ENCODE measurements around the gene FFAR2.

The FFAR2 gene

DNA sequence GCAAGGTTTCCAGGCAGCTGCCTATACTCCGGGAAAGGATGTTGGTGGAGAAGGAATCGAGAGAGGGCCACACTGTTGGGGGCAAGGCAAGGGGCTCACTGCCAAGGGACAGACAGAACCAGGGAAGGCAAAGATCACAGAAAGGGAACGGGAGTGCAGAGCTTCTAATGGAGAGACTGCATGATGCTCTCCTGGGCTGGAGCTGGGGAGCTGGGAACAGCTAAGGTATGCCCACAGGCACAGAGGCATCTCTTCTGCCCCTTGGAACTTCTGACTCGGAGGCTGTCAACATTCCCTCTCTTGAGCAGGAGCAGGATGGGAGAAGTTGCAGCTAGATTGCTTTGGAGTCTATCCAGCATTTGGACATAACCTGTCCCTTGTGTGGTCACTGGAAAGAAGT is 22.4 kb upstream of the FFAR2 start:
- no peak for DNase-seq (ENCODE audit: low spot score)

DNA sequence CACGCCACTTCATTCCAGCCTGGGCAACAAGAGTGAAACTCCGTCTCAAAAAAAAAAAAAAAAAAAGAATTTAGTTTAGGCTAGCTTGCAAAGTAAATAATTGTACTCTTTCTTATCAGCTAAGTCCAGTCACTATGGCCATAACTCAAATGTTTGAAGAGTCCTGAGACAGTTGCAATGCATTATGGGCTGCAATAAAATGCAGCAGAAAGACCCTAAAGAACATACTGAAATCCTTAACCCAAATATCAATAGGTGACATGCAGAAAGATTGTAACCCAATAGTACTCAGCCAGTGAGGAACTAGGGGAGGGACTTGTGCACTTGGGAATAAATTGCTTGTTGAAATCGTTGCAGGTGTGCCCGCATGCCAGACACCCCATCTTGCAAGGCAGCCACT is 20.9 kb upstream of the FFAR2 start:
- DNase-seq (ENCODE audit: low spot score): no peak

DNA sequence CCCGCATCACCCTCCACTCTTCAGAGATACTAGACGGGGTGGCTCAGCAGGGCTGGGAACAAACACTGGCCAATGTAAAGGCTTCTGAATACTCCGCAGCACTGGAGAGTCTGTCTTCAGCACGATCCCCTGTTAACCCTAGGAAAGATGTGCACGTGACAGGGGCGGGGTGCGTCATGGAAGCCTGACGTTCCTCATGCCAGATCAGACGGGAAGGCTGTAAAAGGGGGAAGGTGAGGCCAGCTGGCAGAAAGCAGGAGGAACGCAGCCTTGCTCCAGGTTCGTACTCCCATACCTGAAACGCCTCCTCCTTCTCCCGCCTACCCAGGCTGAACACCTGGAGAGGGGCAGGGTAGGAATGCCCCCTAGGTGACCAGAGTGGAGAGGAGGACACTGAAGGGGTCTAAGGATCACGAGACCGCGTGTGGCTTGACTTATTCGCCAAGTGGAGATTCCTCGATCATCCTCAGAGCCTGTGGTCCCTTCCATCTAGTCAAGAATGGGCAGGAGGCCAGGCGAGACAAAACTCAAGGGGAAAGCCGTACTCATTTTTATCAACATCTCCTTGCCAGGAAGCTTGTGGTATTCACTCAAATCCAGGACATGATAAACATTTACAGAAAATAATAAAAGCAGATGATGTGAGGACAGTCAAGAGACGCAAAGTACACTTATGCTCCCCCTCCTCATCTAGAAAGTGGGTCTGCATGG is 18.2 kb upstream of the FFAR2 start:
- no peak for DNase-seq (ENCODE audit: low spot score)

DNA sequence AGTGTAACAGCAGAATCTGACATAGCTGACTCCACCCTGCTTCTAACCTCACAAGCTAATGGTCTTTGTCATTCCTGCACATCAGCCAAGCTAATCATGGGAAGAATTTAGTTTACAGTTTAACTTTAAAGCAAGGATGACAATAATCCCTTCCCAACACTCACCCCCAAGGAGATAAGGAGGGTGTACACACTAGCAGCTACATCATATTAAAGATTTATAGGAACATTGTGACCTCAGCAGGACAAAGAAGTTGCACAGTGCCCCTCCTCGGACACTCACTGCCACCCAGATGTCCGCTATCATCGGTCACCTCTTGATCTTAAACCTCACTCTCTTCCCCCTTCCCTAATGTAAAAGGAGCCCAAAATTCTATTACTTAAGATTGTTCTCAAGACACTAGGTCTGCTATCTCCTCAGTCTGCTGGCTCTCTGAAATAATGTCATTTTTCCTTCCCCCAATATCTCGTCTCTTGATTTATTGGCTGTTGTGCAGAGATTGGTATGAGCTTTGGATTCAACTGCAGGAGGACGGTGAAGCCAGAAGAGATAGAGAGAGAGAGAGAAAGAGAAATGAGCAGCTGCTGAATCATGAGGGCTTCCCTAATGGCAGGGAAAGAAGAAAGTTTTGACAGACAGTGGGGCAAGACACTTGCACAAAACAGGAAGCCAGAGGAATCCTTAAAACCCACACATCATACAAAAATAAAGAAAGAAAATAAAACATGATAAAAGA is 17.5 kb upstream of the FFAR2 start:
- DNase-seq (ENCODE audit: low spot score): no peak

DNA sequence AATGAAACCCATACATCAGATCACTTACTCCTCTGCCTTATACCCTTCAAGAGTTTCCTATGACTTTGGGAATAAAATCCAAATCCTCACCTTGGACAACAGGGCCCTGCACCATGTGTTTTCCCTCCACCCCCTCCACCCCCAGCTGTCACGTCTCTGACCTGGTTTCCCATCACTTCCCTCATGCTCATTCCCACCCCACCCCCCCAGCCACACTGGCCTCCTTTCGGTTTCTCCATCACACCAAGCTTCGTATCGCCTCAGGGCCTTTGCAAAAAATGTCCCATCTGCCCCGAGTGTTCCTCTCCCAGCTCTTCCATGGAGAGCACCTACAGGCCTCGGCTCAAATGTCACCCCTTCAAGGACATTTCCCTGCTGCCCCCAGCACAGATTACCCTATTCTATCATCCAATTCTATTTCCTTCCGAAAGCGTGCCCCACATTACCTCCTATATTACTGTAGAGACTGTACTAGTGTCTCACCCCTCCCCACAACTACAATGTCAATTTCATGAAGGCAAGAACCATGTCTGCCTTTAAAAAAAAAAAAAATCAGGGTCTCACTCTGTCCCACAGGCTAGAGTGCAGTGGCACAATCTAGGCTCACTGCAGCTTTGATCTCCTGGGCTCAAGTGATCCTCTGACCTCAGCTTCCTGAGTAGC is 16.8 kb upstream of the FFAR2 start:
- DNase-seq (ENCODE audit: low spot score): no peak

DNA sequence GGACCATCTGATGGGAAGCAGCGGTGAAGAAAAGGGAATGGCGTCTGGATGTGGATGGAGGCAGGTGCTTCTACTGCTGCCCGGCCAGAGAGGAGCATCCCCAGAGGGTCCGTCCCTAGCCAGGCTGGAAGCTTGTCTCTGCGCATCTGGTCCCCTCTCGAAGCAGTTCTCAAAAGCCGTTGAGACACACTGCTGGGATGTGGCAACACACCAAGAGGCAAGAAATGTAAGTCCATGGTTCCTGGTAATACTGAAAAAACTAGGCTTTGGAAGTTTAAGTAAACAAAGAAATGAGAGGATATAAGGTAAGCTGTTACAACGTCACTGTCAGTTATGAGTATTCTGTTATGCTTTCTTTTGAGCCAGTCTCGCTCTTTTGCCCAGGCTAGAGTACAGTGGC is 15.1 kb upstream of the FFAR2 start:
- no peak for DNase-seq (ENCODE audit: low spot score)

DNA sequence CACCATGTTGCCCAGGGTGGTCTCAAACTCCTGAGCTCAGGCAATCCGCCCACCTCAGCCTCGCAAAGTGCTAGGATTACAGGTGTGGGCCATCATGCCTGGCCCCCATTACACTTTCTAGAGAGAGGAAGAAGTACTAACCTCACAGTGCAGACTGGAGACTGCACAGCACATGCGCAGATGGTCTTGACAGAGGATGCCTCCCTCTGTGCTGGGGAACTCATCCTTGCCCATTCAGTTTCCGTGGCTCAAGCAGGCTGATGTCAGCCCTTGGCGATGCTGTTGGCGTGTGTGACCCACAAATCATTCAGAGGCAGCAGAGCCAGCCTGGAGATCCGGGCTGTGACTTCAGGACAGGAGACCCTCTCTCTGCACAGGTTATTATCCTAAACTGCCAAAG is 14.6 kb upstream of the FFAR2 start:
- no peak for DNase-seq (ENCODE audit: low spot score)

DNA sequence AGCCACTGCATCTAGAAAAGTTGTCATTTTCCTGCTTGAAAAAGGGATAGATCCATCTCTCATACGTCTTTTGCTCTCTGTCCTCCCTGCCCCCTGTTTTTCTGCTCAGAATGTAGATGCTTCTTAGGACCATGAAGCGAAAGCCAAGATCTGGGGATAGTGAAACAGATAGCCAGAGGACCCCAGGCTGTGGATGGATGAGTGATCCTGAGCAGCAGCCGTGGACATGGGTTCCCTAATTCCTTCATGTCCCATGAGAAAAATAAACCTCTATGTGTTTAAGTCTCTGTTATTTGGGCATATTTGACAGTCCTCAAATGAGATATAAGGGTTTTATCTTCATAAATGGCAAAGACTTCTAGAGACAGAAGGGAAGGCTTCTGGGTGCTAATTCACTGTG is 12.2 kb upstream of the FFAR2 start:
- DNase-seq (ENCODE audit: low spot score): no peak

DNA sequence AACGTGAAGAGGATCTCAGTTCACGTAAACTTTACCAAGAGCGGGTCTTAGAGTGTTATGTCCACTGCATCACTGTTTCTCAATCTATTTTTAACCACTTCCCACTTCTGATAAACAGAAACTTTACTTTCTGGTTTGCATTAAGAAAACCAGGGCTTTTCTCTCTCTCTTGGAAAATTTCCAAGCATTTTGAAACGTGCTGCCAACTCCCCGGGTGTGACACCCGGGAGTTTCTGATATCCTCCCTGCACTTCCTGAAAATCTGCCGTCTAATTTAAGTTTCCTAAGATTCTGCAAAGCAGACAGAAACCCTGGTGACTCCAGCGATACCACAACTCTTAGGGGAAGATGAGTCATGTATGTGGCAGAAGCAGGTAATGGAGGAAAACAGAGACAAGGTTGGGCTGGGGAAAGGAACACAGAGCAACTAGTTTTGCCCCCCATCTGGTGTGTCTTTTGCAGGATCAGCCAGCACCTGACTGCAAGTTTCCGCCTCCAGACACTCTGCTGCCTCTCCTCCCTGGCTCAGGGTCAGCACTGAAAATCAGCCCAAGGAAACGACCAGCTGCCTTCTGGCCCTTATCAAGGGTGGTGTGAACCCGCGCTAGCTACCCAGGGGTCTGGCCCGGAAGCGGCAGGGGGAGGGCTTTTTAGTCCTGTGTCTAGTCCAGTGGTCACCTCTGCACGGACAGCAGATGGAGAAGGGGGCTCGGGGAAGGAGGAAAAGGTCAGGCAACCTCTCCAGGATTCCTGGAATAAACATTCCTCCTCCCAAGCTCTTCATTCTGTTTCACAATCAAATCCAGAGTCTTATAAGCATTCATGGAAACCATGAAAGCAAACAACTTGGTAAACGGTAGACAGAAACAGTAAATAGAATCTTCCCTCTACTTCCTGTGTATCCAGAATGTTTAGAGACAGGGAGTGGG is 11.3 kb upstream of the FFAR2 start:
- no peak for DNase-seq (ENCODE audit: low spot score)

DNA sequence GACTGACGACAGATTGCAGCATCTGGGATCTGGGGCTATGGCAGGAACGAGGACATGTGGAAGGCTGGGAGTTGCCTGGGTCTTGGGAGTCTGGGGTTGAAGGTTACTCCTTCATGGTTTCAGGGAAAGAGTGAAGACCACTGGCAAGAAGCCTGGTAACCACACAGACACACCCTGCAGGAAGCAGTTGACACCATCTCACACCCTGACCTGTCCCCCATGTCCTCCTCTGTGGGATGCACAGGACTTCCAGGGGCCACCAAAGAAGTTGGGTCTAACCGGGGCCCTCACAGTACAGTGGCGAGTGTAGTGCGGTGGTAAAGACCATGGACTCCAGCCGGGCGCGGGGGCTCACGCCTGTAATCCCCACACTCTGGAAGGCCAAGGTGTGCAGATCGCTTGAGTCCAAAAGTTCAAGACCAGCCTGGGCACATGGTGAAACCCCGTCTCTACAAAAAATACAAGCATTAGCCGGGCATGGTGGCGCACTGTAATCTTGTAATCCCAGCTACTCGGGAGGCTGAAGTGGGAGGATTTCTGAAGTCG is 10.6 kb upstream of the FFAR2 start:
- DNase-seq (ENCODE audit: low spot score): no peak

DNA sequence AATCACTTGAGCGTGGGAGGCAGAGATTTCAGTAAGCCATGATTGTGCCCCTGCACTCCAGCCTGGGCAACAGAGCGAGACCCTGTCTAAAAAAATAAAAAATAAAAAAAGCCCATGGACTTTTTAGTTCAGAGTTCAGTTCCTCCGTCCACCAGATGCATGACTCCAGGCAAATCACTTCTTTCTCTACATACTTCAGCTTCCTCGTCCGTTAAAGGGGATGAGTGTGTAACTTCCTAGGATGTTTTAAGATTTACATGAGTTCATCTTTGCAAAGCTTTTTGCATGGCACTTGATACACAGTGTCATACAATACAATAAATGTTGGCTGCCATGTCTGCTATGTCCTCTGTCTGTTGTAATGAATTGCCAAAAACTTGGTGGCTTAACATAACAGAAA is 10.0 kb upstream of the FFAR2 start:
- DNase-seq (ENCODE audit: low spot score): no peak

DNA sequence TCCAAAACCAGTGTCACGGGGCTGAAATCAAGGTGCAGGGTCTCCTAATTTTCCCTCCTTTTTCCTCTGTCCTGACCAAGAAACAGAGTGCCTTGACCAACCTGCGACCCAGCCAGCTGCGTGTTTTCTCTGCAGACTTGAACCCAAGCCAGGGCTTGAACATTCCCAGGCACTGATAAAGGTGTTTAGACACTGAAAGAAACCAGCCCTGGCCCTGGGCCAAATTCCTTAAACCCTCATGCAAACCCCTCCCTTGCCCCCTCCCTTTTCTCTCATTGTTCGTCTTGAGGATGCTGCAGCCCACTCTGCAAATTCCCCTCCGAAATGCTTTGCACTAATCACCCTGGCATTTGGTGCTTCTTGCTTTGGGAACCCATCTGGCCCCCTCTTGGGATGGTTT is 9.5 kb upstream of the FFAR2 start:
- DNase-seq (ENCODE audit: low spot score): no peak

DNA sequence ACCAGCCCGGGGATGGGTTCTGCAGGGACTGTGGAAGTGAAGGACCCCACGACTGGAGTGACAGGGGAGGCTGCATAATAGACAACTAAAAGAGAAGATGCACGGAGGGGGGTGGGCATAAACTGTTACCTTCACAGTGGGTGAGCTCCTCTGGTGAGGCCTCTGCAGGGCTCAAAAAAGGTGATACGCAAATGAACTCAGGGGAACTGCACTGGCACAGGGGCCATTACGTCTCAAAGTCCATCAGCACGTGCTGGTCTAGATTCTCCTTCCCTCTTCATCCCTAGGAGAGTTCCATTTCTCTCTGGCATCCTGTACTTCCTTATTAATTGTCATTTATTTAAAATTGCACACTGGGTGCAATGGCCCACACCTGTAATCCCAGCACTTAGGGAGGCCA is 8.1 kb upstream of the FFAR2 start:
- no peak for DNase-seq (ENCODE audit: low spot score)

DNA sequence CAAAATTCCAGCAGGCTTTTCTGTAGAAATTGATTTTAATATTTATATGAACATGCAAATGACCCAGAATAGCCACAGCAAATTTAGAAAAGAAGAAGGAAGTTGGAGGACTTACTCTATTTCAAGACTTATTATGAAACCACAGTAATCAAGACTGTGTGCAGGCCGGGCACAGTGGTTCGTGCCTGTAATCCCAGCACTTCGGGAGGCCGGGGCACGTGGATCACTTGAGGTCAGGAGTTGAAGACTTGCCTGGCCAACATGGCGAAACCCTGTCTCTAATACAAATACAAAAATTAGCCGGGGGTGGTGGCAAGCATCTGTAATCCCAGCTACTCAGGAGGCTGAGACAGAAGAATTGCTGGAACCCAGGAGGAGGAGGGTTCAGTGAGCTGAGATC is 6.0 kb upstream of the FFAR2 start:
- DNase-seq (ENCODE audit: low spot score): no peak

DNA sequence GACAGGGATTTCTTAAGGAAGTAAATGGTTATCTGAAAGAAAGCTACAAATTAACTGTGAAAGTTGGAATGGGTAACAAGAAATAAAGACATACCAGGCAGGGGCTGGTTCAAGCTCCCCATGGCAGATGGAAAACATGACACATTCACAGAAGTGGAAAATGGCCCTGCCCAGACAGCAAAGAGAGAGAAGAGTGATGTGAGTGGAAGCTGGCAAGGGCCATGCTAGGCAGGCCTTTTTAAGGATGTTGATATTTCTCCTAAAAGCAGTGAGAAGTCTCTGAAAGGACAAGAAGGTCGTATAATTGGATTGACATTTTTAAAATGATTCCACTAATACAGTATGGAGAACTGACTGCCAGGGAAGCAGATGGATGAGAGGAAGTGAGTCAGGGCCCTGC is 3.3 kb upstream of the FFAR2 start:
- DNase-seq (ENCODE audit: low spot score): no peak

DNA sequence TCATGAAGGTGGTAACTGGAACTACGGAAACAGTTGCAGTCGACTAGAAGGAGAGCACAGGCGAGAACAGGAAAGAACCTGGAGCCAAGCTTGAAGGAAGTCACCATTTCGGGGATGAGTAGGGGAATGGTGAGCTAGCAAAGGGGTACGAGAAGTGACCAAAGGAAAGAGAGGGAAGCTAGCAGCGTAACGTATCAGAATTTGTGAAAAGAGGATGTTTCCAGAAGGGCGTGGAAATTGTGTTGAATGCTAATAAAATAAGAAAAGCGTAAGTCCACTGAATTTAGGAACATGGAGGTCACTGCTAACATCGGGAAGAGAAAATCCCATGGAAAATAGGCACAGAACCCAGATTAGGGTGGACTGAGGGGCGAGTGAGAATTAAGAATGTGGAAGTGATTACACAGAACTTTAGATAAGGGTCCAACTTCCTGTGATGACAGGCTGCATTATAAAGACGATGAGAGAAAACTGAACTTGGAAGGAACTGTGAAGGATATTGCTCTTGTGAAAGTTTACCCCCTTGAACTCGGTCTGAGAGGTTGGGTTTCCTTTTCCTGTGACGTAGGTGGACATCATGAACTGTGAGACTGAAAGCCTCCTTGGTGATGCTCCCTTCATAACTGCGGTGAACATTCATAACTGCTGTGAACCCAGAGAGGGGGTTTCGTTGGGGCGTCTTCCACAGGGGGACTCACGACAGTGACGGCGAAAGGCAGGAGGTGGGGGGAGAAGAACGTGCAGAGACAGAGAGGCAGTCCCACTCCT is 2.0 kb upstream of the FFAR2 start:
- DNase-seq (ENCODE audit: low spot score): no peak

DNA sequence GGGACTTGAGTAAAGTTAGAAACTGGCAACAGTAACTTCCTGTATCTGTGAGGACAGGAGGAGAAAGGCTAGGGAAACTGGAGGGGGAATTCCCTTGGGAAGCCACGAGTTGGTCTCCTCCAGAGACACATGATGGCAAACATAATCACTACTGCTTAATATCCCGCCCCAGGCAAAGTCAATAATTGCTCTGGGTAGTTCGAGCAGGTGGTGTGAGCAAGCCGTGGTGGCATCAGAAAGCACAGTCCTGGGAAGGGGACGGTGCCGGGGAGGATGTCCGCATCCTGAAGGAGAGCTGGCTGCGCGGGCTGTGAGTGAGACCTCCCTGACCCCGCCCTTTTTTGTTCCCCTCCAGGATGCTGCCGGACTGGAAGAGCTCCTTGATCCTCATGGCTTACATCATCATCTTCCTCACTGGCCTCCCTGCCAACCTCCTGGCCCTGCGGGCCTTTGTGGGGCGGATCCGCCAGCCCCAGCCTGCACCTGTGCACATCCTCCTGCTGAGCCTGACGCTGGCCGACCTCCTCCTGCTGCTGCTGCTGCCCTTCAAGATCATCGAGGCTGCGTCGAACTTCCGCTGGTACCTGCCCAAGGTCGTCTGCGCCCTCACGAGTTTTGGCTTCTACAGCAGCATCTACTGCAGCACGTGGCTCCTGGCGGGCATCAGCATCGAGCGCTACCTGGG is 1.4 kb downstream of the FFAR2 start:
- DNase-seq (ENCODE audit: low spot score): peak; percentile 46

DNA sequence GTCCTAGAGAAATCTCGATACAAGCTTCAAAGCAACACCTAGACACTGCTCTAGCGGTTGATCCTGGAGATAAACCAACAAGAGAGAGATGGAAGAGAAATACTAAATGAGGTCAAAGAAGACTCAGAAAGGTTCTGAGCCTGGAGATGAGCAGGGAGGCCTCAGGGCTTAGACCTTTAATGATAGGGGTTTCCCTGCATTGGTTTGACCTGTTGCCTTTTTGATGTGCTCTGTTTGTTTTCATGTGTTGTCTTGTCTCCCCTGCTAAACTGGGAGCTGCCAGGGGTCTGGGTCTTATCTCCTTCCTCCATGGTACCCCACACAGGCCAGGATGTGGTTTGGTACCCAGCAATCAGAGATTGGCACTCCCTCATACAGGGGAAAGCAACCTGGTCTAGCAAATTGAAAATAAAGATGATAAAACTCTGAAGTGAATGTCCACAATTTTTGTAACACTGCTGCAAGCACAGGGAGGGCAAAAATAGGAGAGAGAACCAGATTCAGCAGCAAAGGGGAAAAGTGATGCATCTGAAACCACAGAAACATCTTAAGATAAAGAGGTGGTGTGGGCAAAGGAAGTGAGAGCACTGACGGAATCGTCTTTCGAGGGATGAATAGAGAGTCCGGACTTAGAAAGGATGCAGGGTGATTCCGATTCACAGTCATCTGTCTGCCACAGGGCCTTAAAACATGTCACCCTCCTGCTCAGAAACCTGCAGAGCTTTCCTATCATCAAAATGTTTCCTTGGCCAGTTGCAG is 3.5 kb downstream of the FFAR2 start:
- DNase-seq (ENCODE audit: low spot score): no peak

DNA sequence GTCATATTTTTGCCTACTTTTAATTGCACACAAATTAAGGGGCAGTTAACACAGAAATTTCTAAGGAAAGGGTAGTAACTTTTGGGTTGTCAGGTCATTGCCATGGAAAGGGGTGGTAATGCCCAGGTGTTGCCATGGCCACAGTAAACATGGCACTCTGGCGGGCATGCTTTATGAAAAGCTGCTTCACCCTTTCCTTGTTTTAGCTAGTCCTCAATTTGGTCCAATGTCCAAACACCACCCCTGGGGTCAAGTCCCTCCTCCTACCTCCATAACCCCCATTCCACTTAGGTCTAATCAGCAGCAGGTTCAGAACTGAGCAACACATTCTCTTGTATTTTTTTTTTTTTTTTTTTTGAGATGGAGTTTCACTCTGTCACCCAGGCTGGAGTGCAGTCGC is 6.6 kb downstream of the FFAR2 start:
- no peak for DNase-seq (ENCODE audit: low spot score)

DNA sequence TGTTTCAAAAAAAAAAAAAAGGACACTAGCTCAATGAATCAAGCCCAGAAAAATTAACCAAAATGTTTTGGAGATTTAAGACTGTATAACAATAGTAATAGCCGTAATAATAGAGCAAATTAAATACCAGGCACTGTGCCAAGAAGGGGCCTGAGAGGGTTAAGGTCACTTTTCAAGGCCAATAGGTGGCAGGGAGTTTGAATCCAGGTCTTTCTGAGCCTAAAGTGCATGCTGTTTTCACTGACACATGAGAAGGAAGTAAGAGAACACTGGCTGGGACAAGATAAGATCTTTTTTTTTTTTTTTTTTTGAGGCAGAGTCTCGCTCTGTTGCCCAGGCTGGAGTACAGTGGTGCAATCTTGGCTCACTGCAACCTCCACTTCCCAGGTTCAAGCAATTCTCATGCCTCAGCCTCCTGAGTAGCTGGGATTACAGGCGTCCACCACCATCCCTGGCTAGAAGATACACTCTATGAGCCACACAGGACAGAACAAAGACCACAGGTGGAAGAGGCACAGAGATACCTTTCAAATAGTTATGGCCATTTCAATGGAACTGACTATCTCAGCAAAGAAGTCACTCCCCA is 7.7 kb downstream of the FFAR2 start:
- no peak for DNase-seq (ENCODE audit: low spot score)
